Suprapubic skin (tissue), 4 donors: Measurements from ENCODE around the gene RERE. TPM values are rescaled to one million over a fixed set of nuclear protein-coding genes. Genes with fewer than 3 reads are reported as not detected.

ENCODE experiments used
- DNase-seq, 2 donors: peaks; one replicate each; pipeline ENCODE4 v3.0.0-alpha.2; 2019; ENCODE audit warnings: low spot score in 2 of 2
- H3K27ac ChIP-seq: fragments of 200-600 bp; sonication (generic); one replicate; pipeline ENCODE4 v1.5.1; 2019
- H3K27me3 ChIP-seq: fragments of 200-600 bp; sonication (generic); one replicate; pipeline ENCODE4 v1.5.1; 2019
- H3K36me3 ChIP-seq: fragments of 200-600 bp; sonication (generic); one replicate; pipeline ENCODE4 v1.5.1; 2019
- H3K4me1 ChIP-seq: fragments of 200-600 bp; sonication (generic); one replicate; pipeline ENCODE4 v1.5.1; 2019
- H3K4me3 ChIP-seq: fragments of 200-600 bp; sonication (generic); one replicate; pipeline ENCODE4 v1.5.1; 2019; ENCODE audit warnings: mild to moderate bottlenecking
- H3K9me3 ChIP-seq: fragments of 200-600 bp; sonication (generic); one replicate; pipeline ENCODE4 v1.5.1; 2019
- CTCF ChIP-seq, 2 donors: fragments of 200-600 bp in 1 of 2; fragments of 450-650 bp in 1 of 2; sonication (generic) in 1 of 2; IDR thresholded peaks; one replicate each; pipeline ENCODE4 v1.5.1; 2016 to 2019; ENCODE audit warnings: antibody characterized with exemption in 2 of 2, mild to moderate bottlenecking in 1 of 2, moderate library complexity in 1 of 2
- EP300 ChIP-seq: sonication (generic); formaldehyde crosslinking; IDR thresholded peaks from one replicate; pipeline ENCODE4 v1.6.1; 2017; ENCODE audit warnings: antibody characterized with exemption
- POLR2A ChIP-seq, 2 donors: fragments of 450-650 bp; IDR thresholded peaks; one replicate each; pipeline ENCODE4 v1.6.1; 2017; ENCODE audit warnings: antibody characterized with exemption in 2 of 2, mild to moderate bottlenecking in 2 of 2, moderate library complexity in 2 of 2
- POLR2AphosphoS5 ChIP-seq, 3 donors: sonication (generic); formaldehyde crosslinking; IDR thresholded peaks; one replicate each; pipeline ENCODE4 v1.6.1; 2017; ENCODE audit warnings: antibody characterized with exemption in 3 of 3
- WGBS: methylation state at CpG from one replicate; pipeline ENCODE4 v1.1.5; 2018; 5-methylcytosine and 5-hydroxymethylcytosine counted together
- total RNA-seq, 4 donors: library from RNA; depleted of rRNA; stranded (reverse); fragments of >200 nt; gene quantifications; one replicate each; pipeline ENCODE4 v1.1.0, GENCODE V29; 2016

The RERE gene
- total RNA-seq, 4 donors from 2014 or later: 43.4 to 113 (median 83.3) TPM

GRCh38 chr1:8333246-8333987 lies 484.0 kb downstream of the RERE start:
- Histone ChIP-seq H3K27me3 (no peaks in the 10 kb centered on the region), H3K9me3 (no peaks in the 10 kb centered on the region), H3K4me3 (no peak overlapping the region), H3K4me1 (no peaks in the 10 kb centered on the region), H3K36me3 (no peaks in the 10 kb centered on the region), H3K27ac (no peak overlapping the region)
- no peak for DNase-seq
- TF ChIP-seq POLR2AphosphoS5 (IDR thresholded peaks at IDR 0.05): no peak
- no peak for TF ChIP-seq CTCF (IDR thresholded peaks at IDR 0.05)
- no peak for TF ChIP-seq POLR2A (IDR thresholded peaks at IDR 0.05)
- TF ChIP-seq EP300: no peak
- WGBS: 90% methylated on average over 16 of the region's 16 CpGs

- no peak overlapping the region for H3K4me3 ChIP-seq
- TF ChIP-seq EP300 (no peak), CTCF (IDR thresholded peaks at IDR 0.05) (no peak), POLR2AphosphoS5 (IDR thresholded peaks at IDR 0.05) (no peak), POLR2A (IDR thresholded peaks at IDR 0.05) (no peak)
- 87% methylated on average over 16 of the region's 16 CpGs for WGBS
- no peaks in the 10 kb centered on the region for H3K4me1 ChIP-seq
- H3K9me3 ChIP-seq: no peaks in the 10 kb centered on the region
- no peak for DNase-seq
- H3K27ac ChIP-seq: no peak overlapping the region
- H3K36me3 ChIP-seq: no peaks in the 10 kb centered on the region
- H3K27me3 ChIP-seq: no peaks in the 10 kb centered on the region
Observed at GRCh38 chr1:8332806-8333205, 484.6 kb downstream of the RERE start.

GRCh38 chr1:8330271-8331125 lies 486.9 kb downstream of the RERE start:
- Histone ChIP-seq H3K4me3 (no peak overlapping the region), H3K36me3 (no peaks in the 10 kb centered on the region), H3K4me1 (no peaks in the 10 kb centered on the region), H3K9me3 (no peaks in the 10 kb centered on the region), H3K27me3 (no peaks in the 10 kb centered on the region), H3K27ac (no peak overlapping the region)
- 93% methylated on average over 33 of the region's 47 CpGs for WGBS
- DNase-seq: no peak
- no peak for TF ChIP-seq EP300
- TF ChIP-seq CTCF (IDR thresholded peaks at IDR 0.05): no peak
- TF ChIP-seq POLR2AphosphoS5 (IDR thresholded peaks at IDR 0.05): no peak
- TF ChIP-seq POLR2A (IDR thresholded peaks at IDR 0.05): no peak

DNA sequence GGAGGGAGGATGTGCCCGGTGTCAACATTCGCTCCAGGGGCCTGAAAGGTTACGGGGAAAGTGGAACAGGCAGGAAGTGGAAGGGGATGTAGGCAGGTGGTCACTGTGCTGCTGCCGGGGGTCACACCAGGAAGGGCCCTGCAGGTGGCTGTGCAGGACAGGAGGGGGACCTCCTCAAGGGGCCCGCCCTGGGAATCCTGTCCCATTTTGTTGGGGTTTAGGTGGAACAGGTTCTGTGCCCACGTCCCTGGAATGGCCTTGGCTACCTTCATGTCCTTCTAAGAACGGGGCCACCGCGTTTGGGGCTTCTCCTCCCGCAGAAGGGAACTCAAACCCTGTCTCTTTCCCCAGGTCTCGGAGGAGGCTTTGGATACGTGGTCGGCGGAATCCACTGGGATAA lies 487.6 kb downstream of the RERE start:
- Histone ChIP-seq H3K36me3 (no peaks in the 10 kb centered on the region), H3K4me1 (no peaks in the 10 kb centered on the region), H3K27me3 (no peaks in the 10 kb centered on the region), H3K27ac (no peak overlapping the region), H3K9me3 (no peaks in the 10 kb centered on the region), H3K4me3 (no peak overlapping the region)
- WGBS: 91% methylated on average over 8 of the region's 14 CpGs
- TF ChIP-seq EP300: no peak
- DNase-seq: no peak

DNA sequence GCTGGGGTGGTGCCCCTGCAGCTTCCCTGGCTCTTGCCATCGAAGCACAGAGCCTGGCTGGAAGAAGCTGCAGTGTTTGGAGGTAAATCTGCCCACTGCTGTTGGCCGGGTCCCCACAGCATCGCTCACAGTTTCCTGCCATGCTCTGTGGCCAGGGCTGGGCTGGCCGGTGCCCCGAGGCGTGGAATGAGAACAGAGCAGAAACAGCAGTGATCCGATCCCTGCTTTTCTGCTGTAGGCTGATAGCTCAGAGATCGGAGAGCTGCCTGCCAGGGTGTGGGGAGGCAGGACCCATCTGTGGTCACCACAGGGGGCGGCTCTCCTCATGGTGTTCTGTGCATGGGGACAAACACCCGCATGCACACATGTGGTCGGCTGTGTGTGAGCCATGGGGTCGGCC lies 488.0 kb downstream of the RERE start:
- no peak for DNase-seq
- H3K4me3 ChIP-seq: no peak overlapping the region
- no peak for TF ChIP-seq CTCF (IDR thresholded peaks at IDR 0.05)
- TF ChIP-seq POLR2A (IDR thresholded peaks at IDR 0.05): no peak
- 80% methylated on average over 1 of the region's 12 CpGs for WGBS
- no peaks in the 10 kb centered on the region for H3K9me3 ChIP-seq
- no peak overlapping the region for H3K27ac ChIP-seq
- H3K27me3 ChIP-seq: no peaks in the 10 kb centered on the region
- no peaks in the 10 kb centered on the region for H3K4me1 ChIP-seq
- no peaks in the 10 kb centered on the region for H3K36me3 ChIP-seq
